Upper lobe of right lung (tissue), 1 donor: ENCODE results near the gene ING5. TPM values are rescaled to one million over a fixed set of nuclear protein-coding genes. Genes with fewer than 3 reads are reported as not detected.
"Not testable (repeated sequence)": the region's sequence is repeated elsewhere in the genome, so short reads cannot be mapped to it uniquely, and the experiment has no call there.

Experiments
- ATAC-seq: fragments of 200-7000 bp; cut with Tn5 transposase; one replicate; pipeline ENCODE4 v1.9.1; 2020; ENCODE audit warnings: mild to moderate bottlenecking, moderate library complexity
- DNase-seq: peaks from one replicate; pipeline ENCODE4 v3.0.0-alpha.2; 2020
- H3K27ac ChIP-seq: fragments of 200-600 bp; one replicate; pipeline ENCODE4 v1.8.0; 2022
- H3K27me3 ChIP-seq: fragments of 200-600 bp; one replicate; pipeline ENCODE4 v1.8.0; 2022; ENCODE audit warnings: mild to moderate bottlenecking
- H3K36me3 ChIP-seq: fragments of 200-600 bp; one replicate; pipeline ENCODE4 v1.8.0; 2022
- H3K4me1 ChIP-seq: fragments of 200-600 bp; one replicate; pipeline ENCODE4 v1.8.0; 2022
- H3K4me3 ChIP-seq: fragments of 200-600 bp; one replicate; pipeline ENCODE4 v1.8.0; 2022; ENCODE audit warnings: mild to moderate bottlenecking
- H3K9me3 ChIP-seq: fragments of 200-600 bp; one replicate; pipeline ENCODE4 v1.8.0; 2022
- intact Hi-C: fragments of 100-400 bp; cut with DNase I; formaldehyde crosslinking; loops from one replicate; pipeline ENCODE4 v1.11.0; 2022
- total RNA-seq: library from RNA; stranded (reverse); fragmentation: NEBNext Ultra II Directional; extraction: Animal tissue kit (Norgen Biotek cat#: 25700); gene quantifications from one replicate; pipeline ENCODE4 v1.2.1, GENCODE V29; 2021
- TF ChIP-seq, protein P1 (sequence below): fragments of 200-600 bp; IDR thresholded peaks from one replicate; pipeline ENCODE4 v1.8.0; 2022; ENCODE audit warnings: antibody characterized with exemption
- donor health status: DM: no; HTN: yes; CAD: no; lungs with severe emphysema.

The ING5 gene
- total RNA-seq, 1 donor from 2014 or later: 36.5 TPM

DNA sequence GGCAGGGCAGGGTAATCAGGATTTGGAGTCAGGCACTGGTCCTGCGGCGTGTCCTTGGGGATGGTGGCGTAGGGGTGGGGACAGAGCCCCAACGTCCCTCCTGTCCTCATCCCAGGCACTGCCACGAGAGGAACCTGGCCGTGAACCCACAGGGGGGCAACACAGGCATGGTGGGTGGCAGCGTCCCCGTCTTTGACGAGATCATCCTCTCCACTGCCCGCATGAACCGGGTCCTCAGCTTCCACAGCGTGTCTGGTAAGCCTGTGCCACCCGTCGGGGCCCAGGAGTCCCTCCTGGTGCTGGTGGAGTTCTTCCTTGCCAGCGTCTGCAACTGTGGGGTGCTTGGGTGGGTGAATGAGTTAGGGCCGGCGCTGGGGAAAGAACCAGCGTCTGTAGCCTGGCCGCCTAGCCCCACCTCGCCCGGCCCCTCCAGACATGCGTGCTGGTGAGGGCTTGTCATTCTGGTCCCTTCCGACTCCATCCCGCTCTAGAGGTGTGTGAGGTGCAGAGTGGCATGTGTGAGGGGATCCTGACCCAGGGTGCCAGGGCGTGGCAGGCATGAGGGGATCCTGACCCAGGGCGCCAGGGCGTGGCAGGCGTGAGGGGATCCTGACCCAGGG is 40.6 kb downstream of the ING5 start:
- Histone ChIP-seq H3K36me3 (peaks cover 15% of the 10 kb centered on the region), H3K27me3 (no peaks in the 10 kb centered on the region), H3K9me3 (no peaks in the 10 kb centered on the region), H3K4me3 (no peak overlapping the region), H3K4me1 (no peaks in the 10 kb centered on the region), H3K27ac (no peak overlapping the region)
- intact Hi-C loops: no loop called here
- ATAC-seq: no peak
- TF ChIP-seq, protein P1, sequence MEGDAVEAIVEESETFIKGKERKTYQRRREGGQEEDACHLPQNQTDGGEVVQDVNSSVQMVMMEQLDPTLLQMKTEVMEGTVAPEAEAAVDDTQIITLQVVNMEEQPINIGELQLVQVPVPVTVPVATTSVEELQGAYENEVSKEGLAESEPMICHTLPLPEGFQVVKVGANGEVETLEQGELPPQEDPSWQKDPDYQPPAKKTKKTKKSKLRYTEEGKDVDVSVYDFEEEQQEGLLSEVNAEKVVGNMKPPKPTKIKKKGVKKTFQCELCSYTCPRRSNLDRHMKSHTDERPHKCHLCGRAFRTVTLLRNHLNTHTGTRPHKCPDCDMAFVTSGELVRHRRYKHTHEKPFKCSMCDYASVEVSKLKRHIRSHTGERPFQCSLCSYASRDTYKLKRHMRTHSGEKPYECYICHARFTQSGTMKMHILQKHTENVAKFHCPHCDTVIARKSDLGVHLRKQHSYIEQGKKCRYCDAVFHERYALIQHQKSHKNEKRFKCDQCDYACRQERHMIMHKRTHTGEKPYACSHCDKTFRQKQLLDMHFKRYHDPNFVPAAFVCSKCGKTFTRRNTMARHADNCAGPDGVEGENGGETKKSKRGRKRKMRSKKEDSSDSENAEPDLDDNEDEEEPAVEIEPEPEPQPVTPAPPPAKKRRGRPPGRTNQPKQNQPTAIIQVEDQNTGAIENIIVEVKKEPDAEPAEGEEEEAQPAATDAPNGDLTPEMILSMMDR: no peak
- DNase-seq: no peak

DNA sequence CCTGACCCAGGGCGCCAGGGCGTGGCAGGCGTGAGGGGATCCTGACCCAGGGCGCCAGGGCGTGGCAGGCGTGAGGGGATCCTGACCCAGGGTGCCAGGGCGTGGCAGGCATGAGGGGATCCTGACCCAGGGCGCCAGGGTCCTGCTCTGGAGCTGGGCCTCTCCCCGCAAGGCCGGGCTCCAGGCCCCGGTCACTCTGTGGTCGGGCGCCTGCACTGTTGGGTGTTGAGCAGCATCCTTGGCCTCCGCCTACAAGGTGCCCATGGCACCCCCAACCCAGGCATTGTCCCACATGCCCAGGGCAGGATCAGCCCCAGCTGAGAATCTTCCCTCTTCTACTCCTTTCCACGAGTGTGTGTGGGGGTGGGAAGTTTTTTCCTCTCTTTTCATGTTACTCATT is 41.2 kb downstream of the ING5 start:
- intact Hi-C loops, ATAC-seq: not testable (repeated sequence)

DNA sequence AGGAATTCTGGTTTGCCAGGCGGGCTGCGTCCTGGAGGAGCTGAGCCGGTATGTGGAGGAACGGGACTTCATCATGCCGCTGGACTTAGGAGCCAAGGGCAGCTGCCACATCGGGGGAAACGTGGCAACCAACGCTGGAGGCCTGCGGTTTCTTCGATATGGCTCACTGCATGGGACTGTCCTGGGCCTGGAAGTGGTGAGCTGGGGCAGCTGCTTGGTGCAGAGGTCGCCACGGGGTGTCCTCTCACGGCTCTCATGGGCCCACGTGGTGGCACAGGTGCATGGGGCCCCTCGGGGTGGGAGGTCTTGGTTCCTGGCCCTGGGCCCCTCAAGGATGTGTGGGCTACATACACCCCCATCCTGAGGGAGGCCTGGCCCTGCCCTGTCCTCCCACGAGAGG is 41.8 kb downstream of the ING5 start:
- ATAC-seq (no peak), DNase-seq (no peak)
- peaks cover 15% of the 10 kb centered on the region for H3K36me3 ChIP-seq
- no peaks in the 10 kb centered on the region for H3K9me3 ChIP-seq
- TF ChIP-seq, protein P1: no peak
- H3K4me1 ChIP-seq: no peaks in the 10 kb centered on the region
- H3K27ac ChIP-seq: no peak overlapping the region
- no peak overlapping the region for H3K4me3 ChIP-seq
- no peaks in the 10 kb centered on the region for H3K27me3 ChIP-seq
- intact Hi-C loops: no loop called here

More for the DNA sequence above, 41.2 kb downstream of the ING5 start:
- H3K27me3 ChIP-seq, H3K9me3 ChIP-seq, H3K27ac ChIP-seq, H3K4me3 ChIP-seq, H3K4me1 ChIP-seq, DNase-seq: not testable (repeated sequence)
- peaks cover 15% of the 10 kb centered on the region for H3K36me3 ChIP-seq

DNA sequence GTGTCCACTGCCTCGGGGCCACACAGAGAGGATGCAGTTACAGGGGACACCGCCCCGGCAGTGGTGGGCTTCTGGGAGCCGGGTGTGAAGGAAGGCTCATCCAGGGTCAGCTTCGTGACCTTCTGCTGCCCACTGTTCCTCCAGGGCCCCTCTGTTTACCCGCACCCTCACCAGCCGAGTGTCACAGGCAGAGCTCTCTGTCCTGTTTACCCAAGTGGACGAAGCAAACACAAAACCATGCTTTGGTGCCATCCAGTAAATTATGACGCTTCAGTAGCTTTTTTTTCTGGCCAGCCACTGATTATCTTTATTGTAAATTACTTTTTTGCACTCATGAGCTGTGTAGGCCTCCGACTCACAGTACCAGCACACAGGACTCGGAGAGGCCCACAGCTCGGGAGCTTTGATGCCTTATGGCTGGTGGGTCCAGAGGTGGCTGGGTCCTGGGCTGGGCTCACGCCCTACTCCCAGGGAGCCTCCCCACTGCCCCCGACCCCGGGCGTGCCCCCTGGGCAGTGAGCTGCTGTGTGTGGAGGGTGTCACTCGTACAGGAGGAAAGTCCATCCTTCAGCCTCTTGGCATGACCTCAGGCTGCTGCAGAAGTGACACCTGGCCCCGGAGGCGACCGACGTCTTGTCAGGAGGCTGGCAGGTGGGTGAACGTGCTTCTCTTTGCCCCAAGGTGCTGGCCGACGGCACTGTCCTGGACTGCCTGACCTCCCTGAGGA is 42.4 kb downstream of the ING5 start:
- intact Hi-C loops: no loop called here
- H3K36me3 ChIP-seq: peaks cover 15% of the 10 kb centered on the region

DNA sequence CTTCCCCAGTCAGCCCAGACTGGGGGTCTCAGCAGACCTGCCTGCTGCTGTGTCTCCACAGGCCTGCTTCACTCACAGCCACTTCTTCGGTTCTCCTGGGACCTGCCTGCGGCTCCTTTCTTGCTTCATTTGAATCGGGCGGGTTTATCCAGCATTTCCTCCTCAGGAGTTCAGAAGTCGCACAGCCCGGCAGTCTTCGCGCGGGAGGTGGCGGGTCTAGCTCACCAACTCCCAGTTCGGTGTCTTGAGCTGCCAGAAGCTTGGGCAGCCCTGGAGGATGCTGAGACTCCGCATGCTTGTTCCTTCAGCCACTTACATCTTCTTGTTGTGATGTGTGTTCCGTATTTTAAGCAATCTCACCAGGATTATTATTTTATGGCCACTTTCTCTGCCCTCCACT is 43.4 kb downstream of the ING5 start:
- ATAC-seq (no peak), DNase-seq (no peak)
- intact Hi-C loops: no loop called here
- Histone ChIP-seq H3K4me3 (no peak overlapping the region), H3K9me3 (no peaks in the 10 kb centered on the region), H3K36me3 (peaks cover 15% of the 10 kb centered on the region), H3K4me1 (peaks cover 3% of the 10 kb centered on the region), H3K27me3 (no peaks in the 10 kb centered on the region), H3K27ac (no peak overlapping the region)
- TF ChIP-seq, protein P1: no peak

More for the DNA sequence above, 42.4 kb downstream of the ING5 start:
- H3K27ac ChIP-seq: no peak overlapping the region
- ATAC-seq (no peak), DNase-seq (no peak)
- H3K9me3 ChIP-seq: no peaks in the 10 kb centered on the region
- H3K27me3 ChIP-seq: no peaks in the 10 kb centered on the region
- no peaks in the 10 kb centered on the region for H3K4me1 ChIP-seq
- H3K4me3 ChIP-seq: no peak overlapping the region
- TF ChIP-seq, protein P1: no peak

DNA sequence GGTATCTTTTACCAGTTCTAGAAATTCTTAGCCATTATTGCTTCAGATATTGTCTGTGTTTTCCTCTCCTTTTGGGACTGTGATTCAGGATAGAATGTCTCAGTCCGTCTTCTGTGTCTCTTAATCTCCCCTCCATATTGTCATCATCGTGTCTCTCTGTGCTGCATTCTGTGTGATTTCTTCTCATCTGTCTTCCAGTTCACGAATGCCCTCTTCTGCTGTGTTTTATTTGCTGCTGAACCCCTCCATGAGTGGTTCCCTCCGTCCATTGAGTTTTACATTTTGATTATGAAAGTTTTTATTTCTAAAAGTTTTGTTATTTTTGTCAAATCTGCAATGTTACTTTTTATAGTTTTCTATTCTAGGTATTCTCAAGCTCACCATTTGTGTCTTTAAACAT is 44.2 kb downstream of the ING5 start:
- Histone ChIP-seq H3K36me3 (peaks cover 15% of the 10 kb centered on the region), H3K4me3 (no peak overlapping the region), H3K9me3 (no peaks in the 10 kb centered on the region), H3K27ac (no peak overlapping the region), H3K4me1 (peaks cover 6% of the 10 kb centered on the region), H3K27me3 (no peaks in the 10 kb centered on the region)
- ATAC-seq (no peak), DNase-seq (no peak)
- intact Hi-C loops: no loop called here
- TF ChIP-seq, protein P1: no peak
